Upper lobe of right lung (tissue), 1 donor: Measurements from ENCODE around the gene ZNF44. TPM values are rescaled to one million over a fixed set of nuclear protein-coding genes. Genes with fewer than 3 reads are reported as not detected.
"Not testable (repeated sequence)": the region's sequence is repeated elsewhere in the genome, so short reads cannot be mapped to it uniquely, and the experiment has no call there.

Experiments
- ATAC-seq: fragments of 200-7000 bp; cut with Tn5 transposase; one replicate; pipeline ENCODE4 v1.9.1; 2020; ENCODE audit warnings: mild to moderate bottlenecking, moderate library complexity
- DNase-seq: peaks from one replicate; pipeline ENCODE4 v3.0.0-alpha.2; 2020
- H3K27ac ChIP-seq: fragments of 200-600 bp; one replicate; pipeline ENCODE4 v1.8.0; 2022
- H3K27me3 ChIP-seq: fragments of 200-600 bp; one replicate; pipeline ENCODE4 v1.8.0; 2022; ENCODE audit warnings: mild to moderate bottlenecking
- H3K36me3 ChIP-seq: fragments of 200-600 bp; one replicate; pipeline ENCODE4 v1.8.0; 2022
- H3K4me1 ChIP-seq: fragments of 200-600 bp; one replicate; pipeline ENCODE4 v1.8.0; 2022
- H3K4me3 ChIP-seq: fragments of 200-600 bp; one replicate; pipeline ENCODE4 v1.8.0; 2022; ENCODE audit warnings: mild to moderate bottlenecking
- H3K9me3 ChIP-seq: fragments of 200-600 bp; one replicate; pipeline ENCODE4 v1.8.0; 2022
- intact Hi-C: fragments of 100-400 bp; cut with DNase I; formaldehyde crosslinking; loops from one replicate; pipeline ENCODE4 v1.11.0; 2022
- total RNA-seq: library from RNA; stranded (reverse); fragmentation: NEBNext Ultra II Directional; extraction: Animal tissue kit (Norgen Biotek cat#: 25700); gene quantifications from one replicate; pipeline ENCODE4 v1.2.1, GENCODE V29; 2021
- TF ChIP-seq, protein P1 (sequence below): fragments of 200-600 bp; IDR thresholded peaks from one replicate; pipeline ENCODE4 v1.8.0; 2022; ENCODE audit warnings: antibody characterized with exemption
- donor health status: DM: no; HTN: yes; CAD: no; lungs with severe emphysema.

Gene ZNF44
- total RNA-seq, 1 donor from 2014 or later, result 12.6 TPM

DNA sequence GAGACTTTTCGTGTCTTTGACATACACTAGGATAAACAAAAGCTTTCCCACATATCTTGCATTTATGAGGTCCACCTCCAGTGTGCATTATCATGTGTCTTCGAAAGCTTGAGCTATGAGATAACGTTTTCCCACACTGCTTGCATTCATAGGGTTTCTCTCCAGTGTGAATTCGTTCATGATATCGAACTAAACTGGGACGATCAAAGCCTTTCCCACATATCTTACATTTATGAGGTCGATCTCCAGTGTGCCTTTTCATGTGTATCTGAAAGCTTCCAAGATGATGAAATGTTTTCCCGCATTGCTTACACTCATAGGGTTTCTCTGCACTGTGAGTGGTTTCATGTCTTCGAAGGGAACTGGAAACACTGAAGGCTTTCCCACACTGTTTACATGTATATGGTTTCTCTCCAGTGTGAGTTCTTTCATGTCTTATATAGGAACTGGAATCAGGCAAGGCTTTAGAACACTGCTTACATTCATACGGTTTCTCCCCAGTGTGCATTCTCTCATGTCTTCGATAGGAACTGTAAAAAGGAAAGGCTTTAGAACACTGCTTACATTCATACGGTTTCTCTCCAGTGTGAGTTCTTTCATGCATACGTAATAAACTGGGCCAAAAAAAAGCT lies 24.2 kb upstream of the ZNF44 start:
- Histone ChIP-seq H3K9me3 (no peaks in the 10 kb centered on the region), H3K4me3 (no peak overlapping the region), H3K36me3 (peaks cover 35% of the 10 kb centered on the region), H3K4me1 (no peaks in the 10 kb centered on the region), H3K27ac (no peak overlapping the region), H3K27me3 (no peaks in the 10 kb centered on the region)
- ATAC-seq, result no peak
- DNase-seq, result no peak
- TF ChIP-seq, protein P1, sequence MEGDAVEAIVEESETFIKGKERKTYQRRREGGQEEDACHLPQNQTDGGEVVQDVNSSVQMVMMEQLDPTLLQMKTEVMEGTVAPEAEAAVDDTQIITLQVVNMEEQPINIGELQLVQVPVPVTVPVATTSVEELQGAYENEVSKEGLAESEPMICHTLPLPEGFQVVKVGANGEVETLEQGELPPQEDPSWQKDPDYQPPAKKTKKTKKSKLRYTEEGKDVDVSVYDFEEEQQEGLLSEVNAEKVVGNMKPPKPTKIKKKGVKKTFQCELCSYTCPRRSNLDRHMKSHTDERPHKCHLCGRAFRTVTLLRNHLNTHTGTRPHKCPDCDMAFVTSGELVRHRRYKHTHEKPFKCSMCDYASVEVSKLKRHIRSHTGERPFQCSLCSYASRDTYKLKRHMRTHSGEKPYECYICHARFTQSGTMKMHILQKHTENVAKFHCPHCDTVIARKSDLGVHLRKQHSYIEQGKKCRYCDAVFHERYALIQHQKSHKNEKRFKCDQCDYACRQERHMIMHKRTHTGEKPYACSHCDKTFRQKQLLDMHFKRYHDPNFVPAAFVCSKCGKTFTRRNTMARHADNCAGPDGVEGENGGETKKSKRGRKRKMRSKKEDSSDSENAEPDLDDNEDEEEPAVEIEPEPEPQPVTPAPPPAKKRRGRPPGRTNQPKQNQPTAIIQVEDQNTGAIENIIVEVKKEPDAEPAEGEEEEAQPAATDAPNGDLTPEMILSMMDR, result no peak
- intact Hi-C loops, result no loop called here

DNA sequence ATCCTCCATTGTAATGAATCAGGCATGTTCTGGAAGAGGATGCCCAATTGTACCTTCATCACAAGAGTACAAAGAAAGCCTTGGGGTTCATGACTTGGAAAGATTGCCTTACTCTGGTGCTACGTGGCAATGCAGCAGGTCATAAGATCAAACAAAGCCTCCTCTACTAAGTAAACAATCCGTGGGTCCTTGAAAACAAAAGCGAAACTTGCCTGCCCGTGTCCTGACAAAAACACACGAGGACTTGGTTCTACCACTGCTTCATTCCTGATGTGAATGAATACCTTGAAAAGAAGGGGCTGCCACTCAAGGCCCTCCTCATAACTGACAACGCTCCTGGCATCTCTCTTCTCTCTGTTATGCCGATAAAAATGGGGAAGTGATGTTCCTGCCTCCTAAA lies 19.9 kb upstream of the ZNF44 start:
- ATAC-seq (peak; percentile 73), DNase-seq (no peak)
- peak overlapping the region; percentile 30 for H3K27ac ChIP-seq
- peaks cover 14% of the 10 kb centered on the region for H3K36me3 ChIP-seq
- peak overlapping the region; percentile 11 for H3K4me3 ChIP-seq
- H3K9me3 ChIP-seq, result no peaks in the 10 kb centered on the region
- TF ChIP-seq, protein P1, result no peak
- H3K4me1 ChIP-seq, result no peaks in the 10 kb centered on the region
- H3K27me3 ChIP-seq, result no peaks in the 10 kb centered on the region
- intact Hi-C loops, result no loop called here

- DNase-seq, H3K4me1 ChIP-seq, ATAC-seq: not testable (repeated sequence)
Measured at GRCh38 chr19:12308891-12309290, 14.2 kb upstream of the ZNF44 start.

GRCh38 chr19:12295191-12295590 lies 508 bp upstream of the ZNF44 start:
- Histone ChIP-seq H3K27ac (peak overlapping the region; percentile 99), H3K4me3 (peak overlapping the region; percentile 97), H3K27me3 (no peaks in the 10 kb centered on the region), H3K9me3 (no peaks in the 10 kb centered on the region), H3K36me3 (no peaks in the 10 kb centered on the region), H3K4me1 (peaks cover 15% of the 10 kb centered on the region)
- DNase-seq (no peak), ATAC-seq (no peak)
- TF ChIP-seq, protein P1, result no peak
- intact Hi-C loops, result no loop called here

More at GRCh38 chr19:12308891-12309290, 14.2 kb upstream of the ZNF44 start:
- H3K36me3 ChIP-seq, H3K27me3 ChIP-seq, H3K9me3 ChIP-seq, intact Hi-C loops, H3K27ac ChIP-seq, H3K4me3 ChIP-seq: not testable (repeated sequence)

- ATAC-seq, result peak; percentile 82
- no peaks in the 10 kb centered on the region for H3K27me3 ChIP-seq
- H3K36me3 ChIP-seq, result no peaks in the 10 kb centered on the region
- no peaks in the 10 kb centered on the region for H3K9me3 ChIP-seq
- DNase-seq, result peak; percentile 95
- TF ChIP-seq, protein P1, result no peak
- H3K27ac ChIP-seq, result peak overlapping the region; percentile 99
- H3K4me1 ChIP-seq, result peaks cover 20% of the 10 kb centered on the region
- peak overlapping the region; percentile 97 for H3K4me3 ChIP-seq
- intact Hi-C loops, result no loop called here
Measured at GRCh38 chr19:12293777-12294248, 870 bp downstream of the ZNF44 start.

DNA sequence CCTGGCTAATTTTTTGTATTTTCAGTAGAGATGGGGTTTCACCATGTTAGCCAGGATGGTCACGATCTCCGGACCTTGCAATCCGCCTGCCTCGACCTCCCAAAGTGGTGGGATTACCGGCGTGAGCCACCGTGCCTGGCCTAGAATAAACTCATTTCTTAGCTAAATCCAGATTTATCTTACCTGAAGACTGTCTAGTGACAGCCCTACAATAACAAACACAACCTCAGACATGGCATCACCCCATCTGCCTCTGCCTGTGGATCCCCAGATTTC lies 5.0 kb downstream of the ZNF44 start:
- no peaks in the 10 kb centered on the region for H3K27me3 ChIP-seq
- TF ChIP-seq, protein P1, result no peak
- H3K9me3 ChIP-seq, result no peaks in the 10 kb centered on the region
- peaks cover 16% of the 10 kb centered on the region for H3K4me1 ChIP-seq
- DNase-seq (no peak), ATAC-seq (no peak)
- intact Hi-C loops, result no loop called here
- peak overlapping the region; percentile 33 for H3K27ac ChIP-seq
- H3K4me3 ChIP-seq, result no peak overlapping the region
- no peaks in the 10 kb centered on the region for H3K36me3 ChIP-seq
